ENCODE data around the gene VIM.

VIM gene

GRCh38 chr10:17217631-17218232 lies 10.3 kb upstream of the VIM start:
- TF ChIP-seq CTCF (conservative IDR thresholded peaks at IDR 0.05; ENCODE audit: low read length) (no peak), EZH2phosphoT487 (IDR thresholded peaks at IDR 0.05; ENCODE audit: borderline replicate concordance) (no peak)
- Histone ChIP-seq H3K4me2 (ENCODE audit: low read depth, low read length, poor library complexity, severe bottlenecking) (no peak overlapping the region), H2AFZ (ENCODE audit: low read length) (no peak overlapping the region), H3K79me2 (ENCODE audit: insufficient read depth, low read length) (no peaks in the 10 kb centered on the region), H3K9me3 (ENCODE audit: insufficient read depth, low read depth, low read length) (no peaks in the 10 kb centered on the region), H4K20me1 (ENCODE audit: insufficient read depth, low read length, poor library complexity, severe bottlenecking) (no peaks in the 10 kb centered on the region), H3K36me3 (ENCODE audit: insufficient read depth, low read length) (no peaks in the 10 kb centered on the region), H3K9me2 (replicated peaks; ENCODE audit: low read depth, low read length) (no peaks in the 10 kb centered on the region), H3K4me1 (ENCODE audit: insufficient read depth, low read length, poor library complexity, severe bottlenecking) (peaks cover 66% of the 10 kb centered on the region), H3F3A (ENCODE audit: low read depth) (peaks cover 18% of the 10 kb centered on the region), H3K27me3 (ENCODE audit: insufficient read depth, low read length, poor library complexity, severe bottlenecking) (no peaks in the 10 kb centered on the region), H3K4me3 (ENCODE audit: low read length, poor library complexity, severe bottlenecking) (no peak overlapping the region), H3K9ac (ENCODE audit: low read depth, low read length, poor library complexity, severe bottlenecking) (peak overlapping the region; percentile 82)

GRCh38 chr10:17219024-17219423 lies 9.0 kb upstream of the VIM start:
- Histone ChIP-seq H3K27me3 (ENCODE audit: insufficient read depth, low read length, poor library complexity, severe bottlenecking) (no peaks in the 10 kb centered on the region), H2AFZ (ENCODE audit: low read length) (no peak overlapping the region), H3K79me2 (ENCODE audit: insufficient read depth, low read length) (no peaks in the 10 kb centered on the region), H3K4me1 (ENCODE audit: insufficient read depth, low read length, poor library complexity, severe bottlenecking) (peaks cover 56% of the 10 kb centered on the region), H3K36me3 (ENCODE audit: insufficient read depth, low read length) (no peaks in the 10 kb centered on the region), H3K9ac (ENCODE audit: low read depth, low read length, poor library complexity, severe bottlenecking) (no peak overlapping the region), H3K9me2 (replicated peaks; ENCODE audit: low read depth, low read length) (no peaks in the 10 kb centered on the region), H3K4me2 (ENCODE audit: low read depth, low read length, poor library complexity, severe bottlenecking) (no peak overlapping the region), H3K4me3 (ENCODE audit: low read length, poor library complexity, severe bottlenecking) (no peak overlapping the region), H3F3A (ENCODE audit: low read depth) (peaks cover 18% of the 10 kb centered on the region), H4K20me1 (ENCODE audit: insufficient read depth, low read length, poor library complexity, severe bottlenecking) (no peaks in the 10 kb centered on the region), H3K9me3 (ENCODE audit: insufficient read depth, low read depth, low read length) (no peaks in the 10 kb centered on the region)
- TF ChIP-seq EZH2phosphoT487 (IDR thresholded peaks at IDR 0.05; ENCODE audit: borderline replicate concordance): no peak

GRCh38 chr10:17220652-17221100 lies 7.4 kb upstream of the VIM start:
- Histone ChIP-seq H3K9me2 (replicated peaks; ENCODE audit: low read depth, low read length) (no peaks in the 10 kb centered on the region), H4K20me1 (ENCODE audit: insufficient read depth, low read length, poor library complexity, severe bottlenecking) (no peaks in the 10 kb centered on the region), H3K4me2 (ENCODE audit: low read depth, low read length, poor library complexity, severe bottlenecking) (no peak overlapping the region), H3K9ac (ENCODE audit: low read depth, low read length, poor library complexity, severe bottlenecking) (no peak overlapping the region), H3F3A (ENCODE audit: low read depth) (peaks cover 11% of the 10 kb centered on the region), H3K27me3 (ENCODE audit: insufficient read depth, low read length, poor library complexity, severe bottlenecking) (no peaks in the 10 kb centered on the region), H3K4me1 (ENCODE audit: insufficient read depth, low read length, poor library complexity, severe bottlenecking) (peaks cover 42% of the 10 kb centered on the region), H3K79me2 (ENCODE audit: insufficient read depth, low read length) (no peaks in the 10 kb centered on the region), H3K36me3 (ENCODE audit: insufficient read depth, low read length) (no peaks in the 10 kb centered on the region), H3K9me3 (ENCODE audit: insufficient read depth, low read depth, low read length) (no peaks in the 10 kb centered on the region), H2AFZ (ENCODE audit: low read length) (no peak overlapping the region), H3K4me3 (ENCODE audit: low read length, poor library complexity, severe bottlenecking) (no peak overlapping the region)
- TF ChIP-seq EZH2phosphoT487 (IDR thresholded peaks at IDR 0.05; ENCODE audit: borderline replicate concordance) (no peak), CTCF (conservative IDR thresholded peaks at IDR 0.05; ENCODE audit: low read length) (no peak)

- Histone ChIP-seq H3K36me3 (ENCODE audit: insufficient read depth, low read length) (no peaks in the 10 kb centered on the region), H3K9ac (ENCODE audit: low read depth, low read length, poor library complexity, severe bottlenecking) (no peak overlapping the region), H3K4me1 (ENCODE audit: insufficient read depth, low read length, poor library complexity, severe bottlenecking) (peaks cover 42% of the 10 kb centered on the region)
Observed at GRCh38 chr10:17222329-17222728, 5.7 kb upstream of the VIM start.

More at GRCh38 chr10:17222329-17222728, 5.7 kb upstream of the VIM start:
- TF ChIP-seq EZH2phosphoT487 (IDR thresholded peaks at IDR 0.05; ENCODE audit: borderline replicate concordance) (no peak), CTCF (conservative IDR thresholded peaks at IDR 0.05; ENCODE audit: low read length) (no peak)
- Histone ChIP-seq H3K4me3 (ENCODE audit: low read length, poor library complexity, severe bottlenecking) (no peak overlapping the region), H3F3A (ENCODE audit: low read depth) (no peaks in the 10 kb centered on the region), H4K20me1 (ENCODE audit: insufficient read depth, low read length, poor library complexity, severe bottlenecking) (no peaks in the 10 kb centered on the region), H3K79me2 (ENCODE audit: insufficient read depth, low read length) (peaks cover 7% of the 10 kb centered on the region; the same call in 1 of the 2 replicates), H3K27me3 (ENCODE audit: insufficient read depth, low read length, poor library complexity, severe bottlenecking) (no peaks in the 10 kb centered on the region), H3K4me2 (ENCODE audit: low read depth, low read length, poor library complexity, severe bottlenecking) (no peak overlapping the region), H3K9me2 (replicated peaks; ENCODE audit: low read depth, low read length) (no peaks in the 10 kb centered on the region), H2AFZ (ENCODE audit: low read length) (no peak overlapping the region), H3K9me3 (ENCODE audit: insufficient read depth, low read depth, low read length) (no peaks in the 10 kb centered on the region)

Measured in Loucy (cell line).